T-helper 2 cell treated with Interferon-gamma antibody and Interleukin-4, amounts not matched to agents 5 μg/mL and 100 μg/mL, for 36 hours (primary cell): Measurements from ENCODE around the gene IBA57.
"Not testable (repeated sequence)": the region's sequence is repeated elsewhere in the genome, so short reads cannot be mapped to it uniquely, and the experiment has no call there.

Source experiments
- DNase-seq: peaks from one replicate; pipeline ENCODE4 v3.0.0; 2021; ENCODE audit warnings: low spot score
- H3K27ac Mint-ChIP-seq: one replicate; pipeline ENCODE4 v1.8.0; 2021; ENCODE audit warnings: mild to moderate bottlenecking, mixed read lengths
- H3K27me3 Mint-ChIP-seq: one replicate; pipeline ENCODE4 v1.8.0; 2021; ENCODE audit warnings: low read depth, mixed read lengths
- H3K36me3 Mint-ChIP-seq: one replicate; pipeline ENCODE4 v1.8.0; 2021; ENCODE audit warnings: low read depth, mixed read lengths
- H3K4me1 Mint-ChIP-seq: one replicate; pipeline ENCODE4 v1.8.0; 2021; ENCODE audit warnings: low read depth, mixed read lengths
- H3K4me3 Mint-ChIP-seq: one replicate; pipeline ENCODE4 v1.8.0; 2022; ENCODE audit warnings: mild to moderate bottlenecking, moderate library complexity, mixed read lengths
- H3K9me3 Mint-ChIP-seq: one replicate; pipeline ENCODE4 v1.8.0; 2021; ENCODE audit warnings: mixed read lengths

IBA57 gene

DNA sequence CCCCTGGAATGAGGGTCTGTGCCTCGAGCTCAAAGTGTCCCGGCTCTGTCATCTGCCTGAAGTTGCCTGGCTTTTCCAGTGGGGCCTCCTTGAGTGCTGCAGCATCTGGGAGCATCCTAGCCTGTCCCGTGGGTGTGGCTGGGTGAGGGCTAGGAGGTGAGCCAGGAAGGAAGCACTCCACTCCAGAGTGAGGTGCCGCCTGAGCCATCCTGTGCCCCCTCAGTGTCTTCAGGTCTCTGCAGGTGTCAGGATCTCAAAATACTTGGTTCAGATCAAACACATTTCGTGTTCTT, 11.5 kb downstream of the IBA57 start:
- Mint-ChIP-seq H3K27me3 (no peaks in the 10 kb centered on the region), H3K36me3 (no peaks in the 10 kb centered on the region), H3K4me1 (peaks cover 2% of the 10 kb centered on the region), H3K9me3 (no peaks in the 10 kb centered on the region), H3K27ac (no peak overlapping the region), H3K4me3 (no peak overlapping the region)
- DNase-seq = no peak

DNA sequence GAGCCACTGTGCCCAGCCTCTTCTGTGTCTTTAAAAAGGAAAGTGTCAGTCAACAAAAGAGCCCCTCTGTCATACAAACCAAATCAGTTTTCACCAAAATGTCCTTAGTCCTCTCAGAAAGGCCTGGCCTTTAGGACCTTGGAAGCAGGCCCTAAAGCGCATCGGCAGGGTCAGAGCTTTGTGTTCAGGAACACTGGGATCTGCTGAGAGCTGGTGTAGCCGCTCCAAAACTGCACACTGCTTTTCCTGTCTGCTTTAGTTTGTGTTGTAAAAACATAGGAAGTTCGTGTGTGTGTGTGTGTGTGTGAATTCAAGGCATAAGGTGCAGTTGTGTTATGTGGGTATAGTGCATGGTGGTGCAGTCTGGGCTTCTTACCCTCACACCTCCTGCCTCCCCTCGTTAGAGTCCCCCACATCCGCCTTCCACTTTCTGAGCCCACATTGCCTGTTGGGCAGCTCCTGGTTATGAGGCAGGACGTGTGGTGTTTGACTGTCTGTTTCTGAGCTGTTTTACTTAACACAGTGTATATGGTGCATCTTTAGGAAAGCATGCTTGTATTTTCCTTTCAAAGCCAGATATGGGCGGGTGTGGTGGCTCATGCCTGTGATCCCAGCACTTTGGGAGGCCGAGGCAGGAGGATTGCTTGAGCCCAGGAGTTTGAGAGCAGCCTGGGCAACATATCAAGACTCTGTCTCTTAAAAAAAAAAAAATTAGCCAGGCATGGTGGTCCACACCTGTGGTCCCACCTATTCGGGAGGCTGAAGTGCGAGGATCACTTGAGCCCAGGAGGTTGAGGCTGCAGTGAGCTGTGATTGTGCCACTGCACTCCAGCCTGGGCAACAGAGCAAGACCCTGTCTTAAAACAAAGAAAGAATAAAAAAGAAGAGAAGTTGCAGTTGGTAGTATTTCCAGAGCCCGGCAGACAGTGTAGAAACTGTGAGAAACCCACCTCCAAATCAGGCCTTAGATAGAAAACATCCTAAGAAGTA, 12.4 kb downstream of the IBA57 start:
- Mint-ChIP-seq H3K4me1 (peaks cover 2% of the 10 kb centered on the region), H3K9me3 (no peaks in the 10 kb centered on the region), H3K27me3 (no peaks in the 10 kb centered on the region), H3K4me3 (no peak overlapping the region), H3K36me3 (no peaks in the 10 kb centered on the region), H3K27ac (no peak overlapping the region)
- DNase-seq = no peak

DNA sequence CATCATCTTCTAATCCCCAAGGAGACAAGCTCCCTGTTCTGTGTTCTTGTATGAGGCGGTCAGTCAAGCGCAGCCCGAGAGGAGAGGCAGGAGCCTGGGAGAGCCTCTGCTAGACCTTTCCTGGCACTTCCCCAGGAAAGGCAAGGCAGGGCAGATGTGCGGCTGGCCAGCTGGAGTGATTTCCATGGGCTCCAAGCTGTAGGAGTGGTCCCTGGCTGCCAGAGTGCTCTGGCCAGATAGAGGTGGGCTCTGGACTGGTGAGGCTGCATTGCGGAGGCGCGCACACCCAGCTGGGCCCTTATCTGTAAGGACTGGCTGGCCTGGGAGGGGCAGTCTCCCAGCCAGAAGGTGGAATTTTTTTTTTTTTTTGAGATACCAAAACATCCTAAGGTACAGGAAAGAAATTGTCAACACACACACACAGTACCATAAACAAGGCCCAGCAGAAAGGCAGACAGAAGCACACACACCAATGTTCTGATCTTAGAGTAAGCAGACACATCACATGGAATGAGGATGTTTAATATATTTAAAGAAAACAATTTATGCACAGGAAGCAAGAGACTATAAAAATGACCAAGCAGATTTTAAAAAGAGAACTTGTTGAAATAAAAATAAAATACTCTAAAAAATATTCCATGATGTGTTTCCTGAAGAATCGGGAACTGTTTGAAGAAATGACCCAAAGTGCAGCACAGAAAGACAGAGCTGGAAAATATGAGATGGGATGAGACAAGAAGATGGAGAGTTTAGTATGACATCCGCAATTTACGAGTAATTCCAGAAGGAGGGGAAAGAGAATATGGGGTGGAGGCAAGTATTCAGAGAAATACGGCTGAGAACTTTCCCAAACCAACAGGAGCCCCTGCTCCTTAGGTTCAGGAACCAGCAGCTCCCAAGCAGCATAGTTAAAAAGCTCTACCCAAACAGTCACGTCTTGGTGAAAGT, 13.4 kb downstream of the IBA57 start:
- Mint-ChIP-seq H3K4me1 (peaks cover 2% of the 10 kb centered on the region), H3K27ac (no peak overlapping the region), H3K27me3 (no peaks in the 10 kb centered on the region), H3K4me3 (no peak overlapping the region), H3K36me3 (no peaks in the 10 kb centered on the region), H3K9me3 (no peaks in the 10 kb centered on the region)
- DNase-seq = no peak

DNA sequence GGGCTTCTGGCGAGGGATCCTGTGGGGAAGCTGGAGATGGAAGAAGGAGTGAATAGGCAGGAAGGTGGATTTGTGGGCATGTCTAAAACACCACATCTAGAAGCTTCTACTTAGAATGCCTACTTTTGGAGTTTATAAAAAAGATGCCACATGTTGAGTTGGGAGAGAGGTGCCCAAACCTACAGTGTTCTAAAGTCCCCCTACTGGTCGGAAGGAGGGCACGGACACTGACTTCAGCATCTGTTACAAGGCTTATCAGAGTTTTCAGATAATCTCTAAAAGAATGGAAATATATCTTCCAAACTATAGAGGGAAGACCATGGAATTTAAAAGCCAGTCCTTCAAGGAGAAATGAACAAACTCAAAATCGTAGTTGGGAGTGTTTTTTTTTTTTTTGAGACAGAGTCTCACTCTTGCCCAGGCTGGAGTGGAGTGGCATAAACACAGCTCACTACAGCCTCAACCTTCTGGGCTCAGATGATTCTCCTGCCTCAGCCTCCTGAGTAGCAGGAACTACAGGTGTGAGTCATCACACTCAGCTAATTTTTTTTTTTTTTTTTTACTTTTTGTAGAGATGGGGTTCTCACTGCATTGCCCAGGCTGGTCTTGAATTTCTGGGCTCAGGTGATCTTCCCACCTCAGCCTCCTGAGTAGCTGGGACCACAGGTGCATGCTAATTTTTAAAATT, 14.8 kb downstream of the IBA57 start:
- H3K4me1 Mint-ChIP-seq = peaks cover 2% of the 10 kb centered on the region

DNA sequence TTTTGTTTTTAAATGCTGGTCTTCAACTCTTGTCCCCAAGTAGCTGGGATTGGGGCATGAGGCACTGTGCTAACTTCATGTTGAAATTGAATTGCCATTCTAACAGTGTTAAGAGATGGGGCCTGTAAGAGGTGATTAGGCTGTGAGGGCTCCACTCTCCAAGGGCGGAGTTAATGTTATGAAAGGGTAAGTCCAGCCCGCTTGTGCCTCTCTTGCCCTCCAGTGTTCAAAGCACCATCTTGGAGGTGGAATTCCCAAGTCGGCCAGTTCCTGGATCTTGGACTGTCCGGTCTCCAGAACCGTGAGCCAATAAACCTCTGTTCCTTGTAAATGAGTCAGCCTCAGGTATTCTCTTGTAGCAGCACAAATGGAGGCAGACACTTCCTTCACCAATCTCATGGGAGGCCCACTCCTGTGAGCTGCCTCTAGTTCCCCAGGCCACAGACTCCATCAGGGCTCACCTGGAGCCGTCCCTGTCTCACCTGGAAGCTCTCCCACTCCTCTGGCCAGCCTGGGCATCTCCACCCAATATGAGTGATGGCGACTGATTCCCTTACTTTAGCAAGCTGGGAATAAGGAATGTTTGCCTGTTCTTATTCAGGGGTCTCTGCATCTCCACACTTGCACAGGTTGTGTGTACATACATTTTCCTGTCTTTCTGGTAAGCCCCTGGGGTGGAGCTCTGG, 15.5 kb downstream of the IBA57 start:
- H3K4me3 Mint-ChIP-seq = no peak overlapping the region
- H3K36me3 Mint-ChIP-seq = no peaks in the 10 kb centered on the region
- no peaks in the 10 kb centered on the region for H3K27me3 Mint-ChIP-seq
- no peak for DNase-seq
- H3K27ac Mint-ChIP-seq = no peak overlapping the region
- no peaks in the 10 kb centered on the region for H3K9me3 Mint-ChIP-seq
- H3K4me1 Mint-ChIP-seq = peaks cover 4% of the 10 kb centered on the region

More for the DNA sequence above, 14.8 kb downstream of the IBA57 start:
- Mint-ChIP-seq H3K27ac (no peak overlapping the region), H3K9me3 (no peaks in the 10 kb centered on the region), H3K36me3 (no peaks in the 10 kb centered on the region), H3K4me3 (no peak overlapping the region), H3K27me3 (no peaks in the 10 kb centered on the region)
- no peak for DNase-seq

DNA sequence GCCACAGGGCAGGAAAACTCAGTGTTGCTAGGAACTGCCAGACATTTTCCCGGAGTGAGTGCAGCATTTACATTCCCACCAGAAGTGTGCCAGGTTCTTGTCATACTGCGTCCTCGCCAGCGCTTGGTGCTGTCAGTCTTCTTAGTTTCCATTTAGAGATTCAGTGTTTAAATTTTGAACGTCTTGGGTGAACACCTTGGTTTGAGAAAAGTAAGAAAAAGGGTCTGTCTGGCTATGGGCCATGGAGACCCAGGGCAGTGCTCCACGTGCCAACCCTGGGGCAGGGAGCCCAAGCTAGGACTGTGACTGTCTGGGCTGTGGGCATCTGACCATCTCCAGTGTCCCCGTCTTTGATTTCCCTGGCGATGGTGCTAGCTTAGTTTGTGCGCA, 16.0 kb downstream of the IBA57 start:
- Mint-ChIP-seq H3K4me3 (no peak overlapping the region), H3K4me1 (peaks cover 4% of the 10 kb centered on the region), H3K27me3 (no peaks in the 10 kb centered on the region), H3K27ac (no peak overlapping the region), H3K9me3 (no peaks in the 10 kb centered on the region), H3K36me3 (no peaks in the 10 kb centered on the region)
- no peak for DNase-seq

DNA sequence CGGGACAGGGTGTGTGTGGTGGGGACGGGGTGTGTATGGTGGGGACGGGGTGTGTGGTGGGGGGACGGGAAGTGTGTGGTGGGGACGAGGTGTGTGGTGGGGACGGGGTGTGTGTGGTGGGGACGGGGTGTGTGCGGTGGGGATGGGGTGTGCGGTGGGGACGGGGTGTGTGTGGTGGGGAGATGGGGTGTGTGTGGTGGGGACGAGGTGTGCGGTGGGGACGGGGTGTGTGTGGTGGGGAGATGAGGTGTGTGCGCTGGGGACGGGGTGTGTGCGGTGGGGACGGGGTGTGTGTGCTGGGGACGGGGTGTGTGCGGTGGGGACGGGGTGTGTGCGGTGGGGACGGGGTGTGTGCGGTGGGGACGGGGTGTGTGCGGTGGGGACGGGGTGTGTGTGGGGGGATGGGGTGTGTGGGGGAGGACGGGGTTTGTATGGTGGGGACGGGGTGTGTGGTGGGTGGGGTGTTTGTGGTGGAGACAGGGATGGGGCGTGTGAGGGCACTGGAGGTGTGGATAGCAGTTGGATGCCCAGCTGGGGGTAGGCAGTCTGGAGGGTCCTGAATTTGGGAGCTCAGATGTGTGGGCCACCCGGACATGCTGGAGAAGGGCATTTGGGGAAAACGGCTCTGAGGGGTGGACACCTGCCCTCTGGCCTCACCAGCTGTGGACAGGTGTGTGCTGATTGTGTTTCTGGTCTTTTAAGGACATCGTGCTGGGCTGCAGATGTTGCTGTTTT, 16.9 kb downstream of the IBA57 start:
- Mint-ChIP-seq H3K27ac (no peak overlapping the region), H3K4me3 (no peak overlapping the region), H3K36me3 (no peaks in the 10 kb centered on the region), H3K9me3 (no peaks in the 10 kb centered on the region), H3K27me3 (no peaks in the 10 kb centered on the region), H3K4me1 (peaks cover 4% of the 10 kb centered on the region)
- no peak for DNase-seq

DNA sequence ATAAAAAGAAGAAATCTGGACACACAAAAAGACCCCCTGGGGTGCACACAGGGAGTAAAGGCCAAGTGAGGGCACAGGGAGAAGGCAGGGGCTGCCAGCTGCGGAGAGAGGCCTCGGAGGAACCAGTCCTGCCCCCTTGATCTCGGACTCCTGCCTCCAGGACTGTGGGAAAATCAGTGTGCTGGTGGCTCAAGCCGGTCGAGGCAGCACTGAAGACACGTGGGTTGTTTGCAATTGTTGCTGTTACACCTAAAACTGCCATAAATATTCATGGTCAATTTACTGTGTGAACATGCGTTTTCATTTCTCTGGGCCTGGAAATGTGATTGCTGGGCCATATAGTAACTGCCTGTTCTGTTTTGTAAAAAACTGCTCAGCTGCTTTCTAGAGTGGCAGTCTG, 18.5 kb downstream of the IBA57 start:
- Mint-ChIP-seq H3K36me3 (no peaks in the 10 kb centered on the region), H3K27me3 (no peaks in the 10 kb centered on the region), H3K4me1 (peaks cover 4% of the 10 kb centered on the region), H3K4me3 (no peak overlapping the region), H3K27ac (no peak overlapping the region), H3K9me3 (peaks cover 5% of the 10 kb centered on the region)
- DNase-seq = no peak

DNA sequence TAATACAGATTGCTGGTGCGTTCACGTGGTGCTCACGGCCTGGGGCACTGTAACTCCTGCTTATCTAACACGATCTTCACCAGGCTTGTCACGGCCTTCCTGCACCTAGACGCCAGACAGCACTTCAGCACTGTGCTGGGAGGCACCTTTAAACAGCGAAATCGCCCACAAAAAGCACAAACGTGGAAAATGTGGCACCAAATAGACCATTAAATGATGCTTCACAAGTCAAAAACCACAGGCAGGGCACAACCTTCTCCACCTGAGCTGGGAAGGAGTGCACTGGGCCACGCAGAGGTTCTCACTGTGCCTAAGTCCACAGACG, 20.0 kb downstream of the IBA57 start:
- peaks cover 3% of the 10 kb centered on the region for H3K4me1 Mint-ChIP-seq
- H3K27ac Mint-ChIP-seq = no peak overlapping the region
- DNase-seq = no peak
- H3K36me3 Mint-ChIP-seq = no peaks in the 10 kb centered on the region
- H3K27me3 Mint-ChIP-seq = no peaks in the 10 kb centered on the region
- H3K9me3 Mint-ChIP-seq = peaks cover 5% of the 10 kb centered on the region
- no peak overlapping the region for H3K4me3 Mint-ChIP-seq

DNA sequence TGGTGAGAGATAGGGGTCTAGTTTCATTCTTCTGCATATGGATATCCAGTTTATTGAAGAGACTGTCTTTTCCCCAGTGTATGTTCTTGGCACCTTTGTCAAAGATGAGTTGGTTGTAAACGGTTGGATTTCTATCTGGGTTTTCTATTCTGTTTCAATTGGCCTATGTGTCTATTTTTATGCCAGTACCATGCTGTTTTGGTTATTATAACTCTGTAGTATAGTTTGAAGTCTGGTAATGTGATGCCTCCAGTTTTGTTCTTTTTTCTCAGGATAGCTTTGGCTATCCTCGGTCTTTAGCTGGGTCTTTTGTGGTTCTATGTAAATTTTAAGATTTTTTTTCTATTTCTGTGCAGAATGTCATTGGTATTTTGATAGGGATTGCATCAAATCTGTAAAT, 22.6 kb downstream of the IBA57 start:
- DNase-seq, H3K4me3 Mint-ChIP-seq, H3K27me3 Mint-ChIP-seq, H3K4me1 Mint-ChIP-seq, H3K27ac Mint-ChIP-seq, H3K9me3 Mint-ChIP-seq, H3K36me3 Mint-ChIP-seq: not testable (repeated sequence)

DNA sequence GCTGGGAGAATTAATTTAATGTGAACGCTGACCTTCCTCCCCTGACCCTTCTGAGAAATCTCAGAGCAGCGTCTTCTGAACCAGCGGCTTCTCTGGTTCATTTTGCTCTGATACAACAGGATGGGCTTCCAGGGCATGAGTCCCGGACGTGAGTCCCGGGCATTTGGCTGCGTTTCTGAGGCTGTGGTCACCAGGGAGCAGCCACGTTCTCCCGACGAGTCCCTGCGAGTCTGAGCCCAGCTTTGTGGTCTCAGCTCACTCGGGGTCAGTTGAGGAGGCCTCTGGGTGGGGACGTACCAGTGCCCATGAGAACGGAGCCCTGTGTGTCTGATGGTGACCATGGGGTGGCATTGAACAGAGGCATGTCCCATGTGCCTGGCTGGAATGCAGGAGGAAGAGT, 24.6 kb downstream of the IBA57 start:
- peaks cover 5% of the 10 kb centered on the region for H3K9me3 Mint-ChIP-seq
- H3K4me1 Mint-ChIP-seq = peaks cover 3% of the 10 kb centered on the region
- no peak overlapping the region for H3K4me3 Mint-ChIP-seq
- H3K27ac Mint-ChIP-seq = no peak overlapping the region
- no peak for DNase-seq
- H3K36me3 Mint-ChIP-seq = no peaks in the 10 kb centered on the region
- H3K27me3 Mint-ChIP-seq = no peaks in the 10 kb centered on the region

DNA sequence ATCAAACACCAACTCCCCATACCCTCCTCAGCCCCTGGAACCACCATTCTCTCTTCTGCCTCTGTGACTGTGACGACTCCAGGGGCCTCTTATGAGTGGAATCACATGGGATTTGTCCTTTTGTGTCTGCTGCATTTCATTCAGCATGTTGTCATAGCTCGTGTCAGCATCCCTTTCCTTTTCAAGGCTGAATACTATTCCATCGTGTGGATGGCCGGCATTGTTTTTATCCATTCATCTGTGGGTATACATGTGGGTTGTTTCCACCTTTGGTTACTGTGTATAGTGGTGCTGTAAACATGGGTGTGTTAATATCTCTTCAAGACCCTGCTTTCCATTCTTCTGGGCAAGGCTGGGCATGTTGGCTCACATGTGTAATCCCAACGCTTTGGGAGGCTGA, 25.2 kb downstream of the IBA57 start:
- no peak overlapping the region for H3K27ac Mint-ChIP-seq
- H3K36me3 Mint-ChIP-seq = no peaks in the 10 kb centered on the region
- H3K4me1 Mint-ChIP-seq = peaks cover under 1% of the 10 kb centered on the region
- no peaks in the 10 kb centered on the region for H3K27me3 Mint-ChIP-seq
- H3K9me3 Mint-ChIP-seq = peaks cover 5% of the 10 kb centered on the region
- H3K4me3 Mint-ChIP-seq = no peak overlapping the region
- DNase-seq = no peak

DNA sequence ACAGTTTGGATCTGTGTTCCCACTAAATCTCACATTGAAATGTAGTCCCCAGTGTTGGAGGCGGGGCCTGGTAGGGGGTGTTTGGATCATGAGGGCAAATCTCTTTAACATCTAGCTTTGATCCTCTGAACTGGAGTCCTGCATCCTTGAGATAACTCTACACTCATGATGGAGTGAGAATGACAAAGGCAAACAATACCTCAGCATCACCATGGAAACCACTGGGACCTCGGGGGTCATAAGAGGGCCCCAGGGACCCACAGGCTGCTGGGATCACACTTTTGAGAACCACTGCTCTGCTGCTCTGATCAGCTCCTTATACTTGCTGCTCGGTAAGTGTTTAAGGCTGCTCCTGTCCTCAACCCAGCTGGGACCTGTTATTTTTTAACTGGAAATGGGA, 28.8 kb downstream of the IBA57 start:
- no peak overlapping the region for H3K27ac Mint-ChIP-seq

More for the DNA sequence above, 28.8 kb downstream of the IBA57 start:
- Mint-ChIP-seq H3K4me1 (no peaks in the 10 kb centered on the region), H3K9me3 (peaks cover 11% of the 10 kb centered on the region), H3K4me3 (no peak overlapping the region), H3K36me3 (peaks cover 2% of the 10 kb centered on the region), H3K27me3 (no peaks in the 10 kb centered on the region)
- no peak for DNase-seq
